GM12891 (cell line): ENCODE data around the gene LRP1B.

Experiments used
- PAX5 ChIP-seq: IDR thresholded peaks from 2 replicates; pipeline ENCODE4 v1.6.1; 2011; ENCODE audit warnings: low read length, moderate library complexity, mild to moderate bottlenecking; ENCODE audit not compliant: insufficient read depth, severe bottlenecking
- POLR2A ChIP-seq: IDR thresholded peaks from 2 replicates; pipeline ENCODE4 v1.6.1; 2011; ENCODE audit warnings: low read depth, low read length, control low read depth
- POLR2AphosphoS5 ChIP-seq: IDR thresholded peaks from 2 replicates; pipeline ENCODE4 v1.6.1; 2011; ENCODE audit warnings: low read depth, low read length, control low read depth
- POU2F2 ChIP-seq: IDR thresholded peaks from 2 replicates; pipeline ENCODE4 v1.6.1; 2011; ENCODE audit warnings: low read depth, mild to moderate bottlenecking, control low read depth, low read length, moderate library complexity
- SPI1 ChIP-seq: IDR thresholded peaks from 2 replicates; pipeline ENCODE4 v1.6.1; 2011; ENCODE audit warnings: low read depth, low read length, control low read depth
- TAF1 ChIP-seq: IDR thresholded peaks from 2 replicates; pipeline ENCODE4 v1.6.1; 2011; ENCODE audit warnings: low read depth, low read length, control low read depth

DNA sequence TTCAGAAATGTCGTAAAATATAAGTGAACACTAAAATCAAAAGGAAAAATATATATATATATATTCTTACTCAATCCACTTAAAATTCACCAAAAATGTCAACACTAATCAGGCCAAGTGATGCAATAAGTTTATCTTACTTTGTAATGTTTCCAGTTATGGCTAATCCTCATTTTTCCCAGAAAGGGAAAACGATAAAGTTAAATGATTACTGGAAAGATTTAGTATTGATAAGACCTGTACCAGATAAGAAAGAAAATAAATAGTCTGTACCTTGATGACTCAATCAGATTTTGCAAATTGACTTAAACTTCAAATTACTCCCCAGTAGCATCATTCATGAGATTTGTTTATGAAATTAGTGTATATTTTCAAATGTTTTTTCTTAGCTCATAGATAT lies 407.0 kb downstream of the LRP1B start:
- no peak for TF ChIP-seq POLR2AphosphoS5
- no peak for TF ChIP-seq POLR2A
- TF ChIP-seq SPI1, result no peak
- no peak for TF ChIP-seq POU2F2
- TF ChIP-seq TAF1, result no peak
- no peak for TF ChIP-seq PAX5
